ENCODE data around the gene ETV4.

ETV4 gene

GRCh38 chr17:43578699-43579565, 32.8 kb upstream of the ETV4 start:
- H3K4me3 ChIP-seq (ENCODE audit: low read depth, low read length, poor library complexity, severe bottlenecking), result no peak overlapping the region

GRCh38 chr17:43578404-43578698, 32.2 kb upstream of the ETV4 start:
- H4K20me1 ChIP-seq (ENCODE audit: insufficient read depth, low read length), result no peaks in the 10 kb centered on the region
- H3K36me3 ChIP-seq (ENCODE audit: insufficient read depth, low read length), result no peaks in the 10 kb centered on the region
- H3F3A ChIP-seq (ENCODE audit: insufficient read depth, low read length), result no peaks in the 10 kb centered on the region
- H3K4me2 ChIP-seq (ENCODE audit: low read length), result no peak overlapping the region
- no peaks in the 10 kb centered on the region for H3K9me3 ChIP-seq (ENCODE audit: low read length)
- H3K4me1 ChIP-seq (ENCODE audit: insufficient read depth, low read length, severe bottlenecking), result no peaks in the 10 kb centered on the region
- no peaks in the 10 kb centered on the region for H3K9me2 ChIP-seq (ENCODE audit: low read depth, low read length)
- no peak overlapping the region for H3K9ac ChIP-seq (ENCODE audit: low read length)
- H3K4me3 ChIP-seq (ENCODE audit: low read depth, low read length, poor library complexity, severe bottlenecking), result no peak overlapping the region
- no peaks in the 10 kb centered on the region for H3K79me2 ChIP-seq (ENCODE audit: insufficient read depth, low read length)
- no peak overlapping the region for H2AFZ ChIP-seq (ENCODE audit: low read length)
- no peaks in the 10 kb centered on the region; the same call in 1 of the 2 replicates for H3K27me3 ChIP-seq (ENCODE audit: insufficient read depth, low read length)
- no peak for TF ChIP-seq CTCF (IDR thresholded peaks at IDR 0.05; ENCODE audit: low read length)
- TF ChIP-seq EZH2 (IDR thresholded peaks at IDR 0.05; ENCODE audit: borderline replicate concordance, low read length), result no peak
- no peak overlapping the region for H3K27ac ChIP-seq (ENCODE audit: low read depth, low read length, poor library complexity, severe bottlenecking)

More at GRCh38 chr17:43578699-43579565, 32.8 kb upstream of the ETV4 start:
- Histone ChIP-seq H3F3A (ENCODE audit: insufficient read depth, low read length) (no peaks in the 10 kb centered on the region), H3K4me2 (ENCODE audit: low read length) (no peak overlapping the region), H4K20me1 (ENCODE audit: insufficient read depth, low read length) (no peaks in the 10 kb centered on the region), H3K36me3 (ENCODE audit: insufficient read depth, low read length) (no peaks in the 10 kb centered on the region), H3K79me2 (ENCODE audit: insufficient read depth, low read length) (no peaks in the 10 kb centered on the region), H3K4me1 (ENCODE audit: insufficient read depth, low read length, severe bottlenecking) (no peaks in the 10 kb centered on the region), H3K9me3 (ENCODE audit: low read length) (no peaks in the 10 kb centered on the region), H3K9me2 (ENCODE audit: low read depth, low read length) (no peaks in the 10 kb centered on the region), H2AFZ (ENCODE audit: low read length) (no peak overlapping the region), H3K27ac (ENCODE audit: low read depth, low read length, poor library complexity, severe bottlenecking) (no peak overlapping the region), H3K9ac (ENCODE audit: low read length) (no peak overlapping the region), H3K27me3 (ENCODE audit: insufficient read depth, low read length) (no peaks in the 10 kb centered on the region; the same call in 1 of the 2 replicates)
- TF ChIP-seq CTCF (IDR thresholded peaks at IDR 0.05; ENCODE audit: low read length), result no peak
- TF ChIP-seq EZH2 (IDR thresholded peaks at IDR 0.05; ENCODE audit: borderline replicate concordance, low read length), result no peak

- no peaks in the 10 kb centered on the region for H3K36me3 ChIP-seq (ENCODE audit: insufficient read depth, low read length)
- TF ChIP-seq CTCF (IDR thresholded peaks at IDR 0.05; ENCODE audit: low read length) (no peak), EZH2 (IDR thresholded peaks at IDR 0.05; ENCODE audit: borderline replicate concordance, low read length) (no peak)
- H3K27ac ChIP-seq (ENCODE audit: low read depth, low read length, poor library complexity, severe bottlenecking), result no peak overlapping the region
- no peaks in the 10 kb centered on the region for H3K79me2 ChIP-seq (ENCODE audit: insufficient read depth, low read length)
- H3K9me3 ChIP-seq (ENCODE audit: low read length), result no peaks in the 10 kb centered on the region
- no peaks in the 10 kb centered on the region for H3K4me1 ChIP-seq (ENCODE audit: insufficient read depth, low read length, severe bottlenecking)
- H4K20me1 ChIP-seq (ENCODE audit: insufficient read depth, low read length), result no peaks in the 10 kb centered on the region
- H3F3A ChIP-seq (ENCODE audit: insufficient read depth, low read length), result no peaks in the 10 kb centered on the region
- no peaks in the 10 kb centered on the region for H3K27me3 ChIP-seq (ENCODE audit: insufficient read depth, low read length)
- H3K4me2 ChIP-seq (ENCODE audit: low read length), result no peak overlapping the region
- no peak overlapping the region for H3K4me3 ChIP-seq (ENCODE audit: low read depth, low read length, poor library complexity, severe bottlenecking)
- no peak overlapping the region for H2AFZ ChIP-seq (ENCODE audit: low read length)
- no peaks in the 10 kb centered on the region for H3K9me2 ChIP-seq (ENCODE audit: low read depth, low read length)
- no peak overlapping the region for H3K9ac ChIP-seq (ENCODE audit: low read length)
These were observed 31.7 kb upstream of the ETV4 start for GRCh38 chr17:43577664-43578403.

All from OCI-LY1 (cell line).